ENCODE data around the gene PGLYRP1.
A peak's percentile ranks its signal among the peaks of the same experiment; 100 is the strongest.

The PGLYRP1 gene

GRCh38 chr19:45994998-45995714 lies 27.7 kb downstream of the PGLYRP1 start, which contains the start of gene CCDC61 (continued):
- TF ChIP-seq ZNF837 (tag by site-specific recombination; IDR thresholded peaks at IDR 0.05): no peak
- no peak for TF ChIP-seq ZNF76 (tag by site-specific recombination; IDR thresholded peaks at IDR 0.05; ENCODE audit: borderline replicate concordance, low read depth)
- TF ChIP-seq ZNF777 (tag by site-specific recombination; IDR thresholded peaks at IDR 0.05; ENCODE audit: borderline replicate concordance): 0 out of 2 replicates have a peak, but pooled peaks have one; percentile 46
- TF ChIP-seq ZBTB8A (tag by site-specific recombination; IDR thresholded peaks at IDR 0.05): no peak
- TF ChIP-seq PATZ1 (tag by site-specific recombination; IDR thresholded peaks at IDR 0.05): peak; percentile 51
- TF ChIP-seq ZNF16 (tag by site-specific recombination; IDR thresholded peaks at IDR 0.05; ENCODE audit: low read depth): no peak
- TF ChIP-seq SCRT1 (tag by site-specific recombination; IDR thresholded peaks at IDR 0.05; ENCODE audit: borderline replicate concordance): no peak
- peak; percentile 19; the same call in 1 of the 2 replicates for TF ChIP-seq ZNF660 (tag by site-specific recombination; IDR thresholded peaks at IDR 0.05)
- TF ChIP-seq MYNN (tag by site-specific recombination; IDR thresholded peaks at IDR 0.05; ENCODE audit: borderline replicate concordance): no peak
- no peak; the same call in 1 of the 2 replicates for TF ChIP-seq ZBTB21 (tag by site-specific recombination; IDR thresholded peaks at IDR 0.05)
- peak; percentile 94 for TF ChIP-seq ZNF501 (tag by site-specific recombination; IDR thresholded peaks at IDR 0.05)
- peak; percentile 58; the same call in 1 of the 2 replicates for TF ChIP-seq KLF7 (tag by site-specific recombination; IDR thresholded peaks at IDR 0.05; ENCODE audit: borderline replicate concordance)
- TF ChIP-seq ZNF391 (tag by site-specific recombination; IDR thresholded peaks at IDR 0.05; ENCODE audit: borderline replicate concordance, low read depth): peak; percentile 94
- no peak for TF ChIP-seq ZNF776 (tag by site-specific recombination; IDR thresholded peaks at IDR 0.05; ENCODE audit: borderline replicate concordance)
- no peak for TF ChIP-seq ZNF114 (tag by site-specific recombination; IDR thresholded peaks at IDR 0.05)

GRCh38 chr19:45994456-45994997 lies 28.3 kb downstream of the PGLYRP1 start:
- POLR2A ChIA-PET: interaction anchor here (0.6 to 2.2 kb wide), 35 partner anchors 8 to 1554 kb away, joined by 3 to 30 read pairs (median 5); partner anchors contain the start of genes CCDC8, IRF2BP1, MYPOP and QPCTL
- Histone ChIP-seq H3K27ac (ENCODE audit: extremely low read depth, low read depth, low read length) (no peak overlapping the region), H3K4me1 (ENCODE audit: control insufficient read depth, insufficient read depth, low read length) (peaks cover 7% of the 10 kb centered on the region), H3K4me3 (ENCODE audit: low read depth, low read length) (peak overlapping the region; percentile 49), H3K9me3 (ENCODE audit: control insufficient read depth, insufficient read depth, low read depth, low read length) (no peaks in the 10 kb centered on the region), H3K36me3 (ENCODE audit: control insufficient read depth in 2 of 2, insufficient read depth in 1 of 2, low read length in 2 of 2) (peaks cover 4 to 6% of the 10 kb centered on the region in 2 experiments; a peak in 2 of 3 replicates)
- CTCF ChIA-PET: interaction anchor here (0.6 to 3.4 kb wide), 7 partner anchors 8 to 177 kb away, joined by 3 to 26 read pairs (median 5); no protein-coding TSS in a partner anchor
- TF ChIP-seq ZNF704 (tag by site-specific recombination; IDR thresholded peaks at IDR 0.05) (no peak), PRDM10 (tag by site-specific recombination; IDR thresholded peaks at IDR 0.05) (peak; percentile 98), ZNF184 (tag by site-specific recombination; IDR thresholded peaks at IDR 0.05) (no peak), ZBTB11 (tag by site-specific recombination; conservative IDR thresholded peaks at IDR 0.05; ENCODE audit: low read depth) (no peak), ZNF394 (tag by site-specific recombination; IDR thresholded peaks at IDR 0.05; ENCODE audit: borderline replicate concordance) (no peak), ZNF335 (tag by site-specific recombination; conservative IDR thresholded peaks at IDR 0.05) (peak; percentile 45), SP7 (tag by site-specific recombination; IDR thresholded peaks at IDR 0.05) (0 out of 2 replicates have a peak, but pooled peaks have one; percentile 22), ZNF768 (tag by site-specific recombination; IDR thresholded peaks at IDR 0.05) (peak; percentile 77; the same call in 1 of the 2 replicates), ZFP37 (tag by site-specific recombination; IDR thresholded peaks at IDR 0.05) (0 out of 2 replicates have a peak, but pooled peaks have one; percentile 16), ZNF521 (tag by site-specific recombination; IDR thresholded peaks at IDR 0.05) (no peak)

Measured in HEK293 (cell line).